ENCODE measurements around the gene PARD6B. TPM values are rescaled to one million over a fixed set of nuclear protein-coding genes. Genes with fewer than 3 reads are reported as not detected.
A peak's percentile ranks its signal among the peaks of the same experiment; 100 is the strongest.
"Not testable (repeated sequence)": the region's sequence is repeated elsewhere in the genome, so short reads cannot be mapped to it uniquely, and the experiment has no call there.

PARD6B gene
- total and polyA plus RNA-seq, 10 donors = 0.97 to 7.5 (median 4.1) TPM

DNA sequence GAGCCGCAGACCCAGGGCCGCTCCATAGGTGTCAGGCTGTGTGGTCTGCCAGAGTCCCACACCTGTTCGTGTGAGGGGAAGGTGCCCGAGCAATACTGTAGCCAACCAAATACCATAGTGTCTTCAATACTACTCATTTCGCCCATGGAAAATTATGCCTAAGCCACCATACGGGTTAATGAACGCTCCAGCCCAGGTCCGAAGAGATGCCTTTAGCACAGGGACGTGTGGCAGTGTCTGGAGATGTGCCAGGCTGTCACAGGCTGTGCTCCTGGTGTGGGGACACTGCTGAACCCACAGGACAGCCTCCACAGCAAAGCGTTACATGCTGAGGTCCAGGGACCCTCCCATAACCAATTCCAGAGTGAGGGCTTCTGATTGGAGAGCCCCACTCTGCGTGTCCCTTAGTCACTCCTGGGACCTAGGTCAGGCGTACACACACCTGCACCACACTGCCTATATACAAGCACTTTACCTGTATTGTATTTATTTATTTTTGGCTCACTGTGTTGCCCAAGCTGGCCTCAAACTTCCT lies 38.2 kb downstream of the PARD6B start:
- DNase-seq = peak; percentile 16
- H3K27me3 ChIP-seq (replicated peaks in 1 of 7); intact Hi-C loops (cut with DNase I; ENCODE audit: low total_unique reads): not testable (repeated sequence)

DNA sequence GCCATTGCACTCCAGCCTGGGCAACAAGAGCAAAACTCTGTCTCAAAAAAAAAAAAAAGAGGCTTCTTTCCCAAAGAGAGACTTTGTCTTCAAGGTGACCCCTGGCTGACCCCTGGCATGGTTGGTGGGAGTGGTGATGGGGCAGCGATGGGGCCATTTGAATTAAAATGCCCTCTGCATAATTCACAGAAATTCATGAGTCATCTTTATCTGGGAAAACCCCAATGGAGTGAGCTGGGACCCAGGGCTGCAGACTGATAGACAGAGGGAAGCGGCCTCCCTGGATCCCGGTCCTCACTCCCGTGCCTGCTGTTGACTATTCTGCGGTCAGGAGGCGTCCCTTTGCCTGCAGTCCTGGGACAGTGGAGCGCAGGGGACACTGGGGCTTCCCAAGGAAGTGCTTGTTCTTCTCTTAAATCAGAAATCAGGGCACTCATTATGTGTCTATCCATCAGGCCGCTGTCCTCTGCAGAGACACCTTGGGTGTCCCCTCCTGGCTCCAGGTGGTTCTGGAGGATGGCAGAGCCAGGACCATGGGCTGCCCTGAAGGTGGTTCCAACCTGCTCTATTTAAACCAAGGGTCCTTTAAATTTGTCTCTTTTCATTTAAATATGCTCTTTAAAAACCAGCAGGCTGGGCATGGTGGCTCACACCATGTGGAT lies 40.2 kb downstream of the PARD6B start:
- H3K27ac ChIP-seq; H3K27me3 ChIP-seq (replicated peaks in 1 of 7); H3K36me3 ChIP-seq; H3K9me3 ChIP-seq; H3K4me3 ChIP-seq; H3K4me1 ChIP-seq; intact Hi-C loops (cut with DNase I; ENCODE audit: low total_unique reads): not testable (repeated sequence)
- WGBS, 5 donors = 71 to 87% (median 82%) methylated on average over 3 to 8 of the region's 8 CpGs
- peak; percentile 16 for DNase-seq

More for the DNA sequence above, 38.2 kb downstream of the PARD6B start:
- H3K27ac ChIP-seq, H3K4me3 ChIP-seq, H3K9me3 ChIP-seq, H3K4me1 ChIP-seq, H3K36me3 ChIP-seq: not testable (repeated sequence)
- WGBS, 5 donors = 79 to 94% (median 85%) methylated on average over 7 to 11 of the region's 12 CpGs

DNA sequence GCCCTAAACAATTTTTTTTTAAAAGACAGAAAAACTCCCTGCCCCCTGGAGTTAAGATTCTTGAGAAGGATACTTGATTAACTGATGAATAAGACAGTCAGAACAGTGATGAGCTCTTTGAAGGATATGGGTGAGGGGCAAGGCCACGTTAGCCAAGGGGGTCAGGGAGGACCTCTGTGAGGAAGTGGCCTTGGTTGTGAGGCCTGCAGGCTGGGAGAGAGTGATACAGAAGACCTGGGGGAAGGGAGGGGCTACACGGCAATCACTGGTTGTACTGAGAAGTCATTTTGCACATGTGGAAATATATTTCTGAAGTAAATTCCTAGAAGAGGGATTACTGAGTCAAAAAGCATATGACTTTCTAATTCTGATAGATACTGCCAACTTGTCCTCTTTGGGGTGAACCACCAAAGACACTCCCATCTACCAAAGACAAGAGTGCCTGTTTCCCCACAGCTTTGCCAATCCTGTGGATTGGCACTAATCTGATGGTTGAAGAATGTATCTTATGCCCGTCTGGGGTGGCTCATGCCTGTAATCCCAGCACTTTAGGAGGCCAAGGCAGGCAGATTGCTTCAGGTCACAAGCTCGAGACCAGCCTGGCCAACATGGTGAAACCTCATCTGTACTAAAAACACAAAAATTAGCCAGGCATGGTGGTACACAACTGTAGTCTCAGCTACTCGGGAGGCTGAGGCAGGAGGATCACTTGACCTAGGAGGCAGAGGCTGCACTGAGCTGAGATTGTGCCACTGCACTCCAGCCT lies 41.2 kb downstream of the PARD6B start:
- H3K4me1 ChIP-seq = no peaks in the 10 kb centered on the region
- DNase-seq = peak; percentile 31
- WGBS, 5 donors = 61 to 74% (median 66%) methylated on average over 5 of the region's 5 CpGs
- intact Hi-C loops (cut with DNase I; ENCODE audit: low total_unique reads) = no loop called here
- no peak overlapping the region for H3K27ac ChIP-seq
- TF ChIP-seq, protein P1, sequence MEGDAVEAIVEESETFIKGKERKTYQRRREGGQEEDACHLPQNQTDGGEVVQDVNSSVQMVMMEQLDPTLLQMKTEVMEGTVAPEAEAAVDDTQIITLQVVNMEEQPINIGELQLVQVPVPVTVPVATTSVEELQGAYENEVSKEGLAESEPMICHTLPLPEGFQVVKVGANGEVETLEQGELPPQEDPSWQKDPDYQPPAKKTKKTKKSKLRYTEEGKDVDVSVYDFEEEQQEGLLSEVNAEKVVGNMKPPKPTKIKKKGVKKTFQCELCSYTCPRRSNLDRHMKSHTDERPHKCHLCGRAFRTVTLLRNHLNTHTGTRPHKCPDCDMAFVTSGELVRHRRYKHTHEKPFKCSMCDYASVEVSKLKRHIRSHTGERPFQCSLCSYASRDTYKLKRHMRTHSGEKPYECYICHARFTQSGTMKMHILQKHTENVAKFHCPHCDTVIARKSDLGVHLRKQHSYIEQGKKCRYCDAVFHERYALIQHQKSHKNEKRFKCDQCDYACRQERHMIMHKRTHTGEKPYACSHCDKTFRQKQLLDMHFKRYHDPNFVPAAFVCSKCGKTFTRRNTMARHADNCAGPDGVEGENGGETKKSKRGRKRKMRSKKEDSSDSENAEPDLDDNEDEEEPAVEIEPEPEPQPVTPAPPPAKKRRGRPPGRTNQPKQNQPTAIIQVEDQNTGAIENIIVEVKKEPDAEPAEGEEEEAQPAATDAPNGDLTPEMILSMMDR (IDR thresholded peaks at IDR 0.05 in 8 of 11, conservative IDR thresholded peaks at IDR 0.05 in 3 of 11) = no peak
- TF ChIP-seq POLR2AphosphoS5 (IDR thresholded peaks at IDR 0.05) (no peak), POLR2A (IDR thresholded peaks at IDR 0.05) (no peak)
- no peaks in the 10 kb centered on the region for H3K9me3 ChIP-seq
- peaks cover 0 to 9% (median 0%) of the 10 kb centered on the region in 7 donors for H3K27me3 ChIP-seq (replicated peaks in 1 of 7)
- no peak overlapping the region for H3K4me3 ChIP-seq
- H3K36me3 ChIP-seq = no peaks in the 10 kb centered on the region

DNA sequence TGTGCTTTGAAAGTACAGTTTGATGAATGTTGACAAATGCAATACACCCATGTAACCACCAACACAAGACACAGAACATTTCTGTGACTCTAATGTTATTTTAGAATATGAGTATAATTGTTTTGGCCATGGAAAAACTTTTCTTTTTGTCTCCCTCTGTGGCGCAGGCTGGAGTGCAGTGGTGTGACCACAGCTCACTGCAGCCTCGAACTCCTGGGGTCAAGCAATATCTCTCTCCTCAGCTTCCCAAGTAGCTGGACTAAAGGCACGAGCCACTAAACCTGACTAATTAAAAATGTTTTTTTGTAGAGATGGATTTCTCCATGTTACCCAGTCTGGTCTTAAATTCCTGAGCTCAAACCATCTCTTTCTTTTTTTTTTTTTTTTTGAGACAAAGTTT lies 43.1 kb downstream of the PARD6B start:
- peak; percentile 14 for DNase-seq
- no peak overlapping the region for H3K4me3 ChIP-seq
- intact Hi-C loops (cut with DNase I; ENCODE audit: low total_unique reads) = no loop called here
- no peaks in the 10 kb centered on the region for H3K4me1 ChIP-seq
- 76 to 90% (median 86%) methylated on average over 3 of the region's 3 CpGs for WGBS, 5 donors
- no peaks in the 10 kb centered on the region for H3K9me3 ChIP-seq
- H3K27ac ChIP-seq = no peak overlapping the region
- TF ChIP-seq POLR2A (IDR thresholded peaks at IDR 0.05) (no peak), POLR2AphosphoS5 (IDR thresholded peaks at IDR 0.05) (no peak)
- TF ChIP-seq, protein P1 (IDR thresholded peaks at IDR 0.05 in 8 of 11, conservative IDR thresholded peaks at IDR 0.05 in 3 of 11) = no peak
- H3K36me3 ChIP-seq = no peaks in the 10 kb centered on the region
- peaks cover 0 to 9% (median 0%) of the 10 kb centered on the region in 7 donors for H3K27me3 ChIP-seq (replicated peaks in 1 of 7)

Measured in spleen (tissue), 11 donors.